Fibroblast of villous mesenchyme (primary cell): ENCODE data around the gene DYNC1H1. TPM values are rescaled to one million over a fixed set of nuclear protein-coding genes. Genes with fewer than 3 reads are reported as not detected.

Experiments
- DNase-seq: peaks from one replicate; pipeline ENCODE4 v3.0.0-alpha.2; 2010; ENCODE audit warnings: low read depth
- H3K4me3 ChIP-seq: 2 replicates; pipeline ENCODE4 v1.5.1; 2011; ENCODE audit warnings: low read depth, mild to moderate bottlenecking, low read length
- CTCF ChIP-seq: IDR thresholded peaks from 2 replicates; pipeline ENCODE4 v1.5.1; 2012; ENCODE audit warnings: low read depth, mild to moderate bottlenecking, low read length; ENCODE audit not compliant: insufficient read depth
- total RNA-seq: library from RNA; depleted of rRNA; stranded (reverse); fragments of >200 nt; gene quantifications from 2 replicates; pipeline ENCODE4 v1.2.3, GENCODE V29; 2012

The DYNC1H1 gene
- total RNA-seq, 1 donor = 518 TPM

GRCh38 chr14:101929096-101929495 is 35.3 kb upstream of the DYNC1H1 start:
- TF ChIP-seq CTCF = no peak
- no peak for DNase-seq
- no peak overlapping the region for H3K4me3 ChIP-seq

GRCh38 chr14:101929946-101930345 is 34.4 kb upstream of the DYNC1H1 start:
- DNase-seq = no peak
- no peak for TF ChIP-seq CTCF
- H3K4me3 ChIP-seq = no peak overlapping the region

- no peak for TF ChIP-seq CTCF
- no peak overlapping the region for H3K4me3 ChIP-seq
- no peak for DNase-seq
Observed at GRCh38 chr14:101932673-101933072, 31.7 kb upstream of the DYNC1H1 start.

- DNase-seq = no peak
- no peak overlapping the region for H3K4me3 ChIP-seq
Observed at GRCh38 chr14:101933209-101933608, 31.2 kb upstream of the DYNC1H1 start.

GRCh38 chr14:101934601-101935150 is 29.7 kb upstream of the DYNC1H1 start:
- DNase-seq = no peak
- TF ChIP-seq CTCF = no peak
- H3K4me3 ChIP-seq = no peak overlapping the region

More at GRCh38 chr14:101933209-101933608, 31.2 kb upstream of the DYNC1H1 start:
- no peak for TF ChIP-seq CTCF

GRCh38 chr14:101937926-101938767 is 26.2 kb upstream of the DYNC1H1 start:
- no peak for DNase-seq
- H3K4me3 ChIP-seq = no peak overlapping the region
- no peak for TF ChIP-seq CTCF
